NK-92 (cell line): ENCODE data around the gene MNX1.

Experiments used
- DNase-seq: peaks from one replicate; lab custom pipeline; 2025; ENCODE audit not compliant: unreplicated experiment; lab: John Stamatoyannopoulos, UW

The MNX1 gene

GRCh38 chr7:157010588-157011332, at the start of gene MNX1:
TSS of gene MNX1 (minus strand) at chr7:157010663. CDS start at chr7:157010350, 313 bp downstream.
- no peak for DNase-seq

GRCh38 chr7:157059534-157059933, 49.1 kb upstream of the MNX1 start:
- no peak for DNase-seq

- no peak for DNase-seq
These were observed 48.2 kb upstream of the MNX1 start for GRCh38 chr7:157058701-157059100.

- no peak for DNase-seq
These were observed 47.6 kb upstream of the MNX1 start for GRCh38 chr7:157058068-157058467.

- DNase-seq: no peak
These were observed 46.8 kb upstream of the MNX1 start for GRCh38 chr7:157056957-157057902.

GRCh38 chr7:157056246-157056645, 45.8 kb upstream of the MNX1 start:
- no peak for DNase-seq

- no peak for DNase-seq
These were observed 44.5 kb upstream of the MNX1 start for GRCh38 chr7:157054927-157055326.

GRCh38 chr7:157053118-157053517, 42.7 kb upstream of the MNX1 start:
- DNase-seq: no peak

GRCh38 chr7:157047148-157047547, 36.7 kb upstream of the MNX1 start:
- no peak for DNase-seq

- DNase-seq: no peak
These were observed 36.2 kb upstream of the MNX1 start for GRCh38 chr7:157046681-157047080.

GRCh38 chr7:157044943-157045660, 34.6 kb upstream of the MNX1 start:
- no peak for DNase-seq

GRCh38 chr7:157044147-157044687, 33.8 kb upstream of the MNX1 start:
- no peak for DNase-seq

GRCh38 chr7:157043745-157044144, 33.3 kb upstream of the MNX1 start:
- DNase-seq: no peak

GRCh38 chr7:157041514-157042277, 31.2 kb upstream of the MNX1 start:
- DNase-seq: no peak

GRCh38 chr7:157041004-157041403, 30.5 kb upstream of the MNX1 start:
- no peak for DNase-seq

GRCh38 chr7:157037635-157038034, 27.2 kb upstream of the MNX1 start:
- DNase-seq: no peak

- DNase-seq: no peak
These were observed 26.6 kb upstream of the MNX1 start for GRCh38 chr7:157037028-157037427.

- no peak for DNase-seq
These were observed 25.5 kb upstream of the MNX1 start for GRCh38 chr7:157035979-157036378.

- no peak for DNase-seq
These were observed 24.8 kb upstream of the MNX1 start for GRCh38 chr7:157035302-157035701.
